Activated CD4-positive, alpha-beta T cell treated with anti-CD3 and anti-CD28 coated beads, Interleukin-2, amount 50 U/mL, for 1 hour (primary cell): Measurements from ENCODE around the gene DNAH10.

Experiments
- DNase-seq: peaks from one replicate; pipeline ENCODE4 v3.0.0-alpha.2; 2020

The DNAH10 gene

GRCh38 chr12:123845881-123846280 is 83.8 kb downstream of the DNAH10 start:
- no peak for DNase-seq

GRCh38 chr12:123846340-123846739 is 84.2 kb downstream of the DNAH10 start:
- no peak for DNase-seq

- no peak for DNase-seq
Measured at GRCh38 chr12:123847019-123847418, 84.9 kb downstream of the DNAH10 start.

- no peak for DNase-seq
Measured at GRCh38 chr12:123847876-123848275, 85.8 kb downstream of the DNAH10 start.

GRCh38 chr12:123849517-123849916 is 87.4 kb downstream of the DNAH10 start:
- DNase-seq: no peak

DNA sequence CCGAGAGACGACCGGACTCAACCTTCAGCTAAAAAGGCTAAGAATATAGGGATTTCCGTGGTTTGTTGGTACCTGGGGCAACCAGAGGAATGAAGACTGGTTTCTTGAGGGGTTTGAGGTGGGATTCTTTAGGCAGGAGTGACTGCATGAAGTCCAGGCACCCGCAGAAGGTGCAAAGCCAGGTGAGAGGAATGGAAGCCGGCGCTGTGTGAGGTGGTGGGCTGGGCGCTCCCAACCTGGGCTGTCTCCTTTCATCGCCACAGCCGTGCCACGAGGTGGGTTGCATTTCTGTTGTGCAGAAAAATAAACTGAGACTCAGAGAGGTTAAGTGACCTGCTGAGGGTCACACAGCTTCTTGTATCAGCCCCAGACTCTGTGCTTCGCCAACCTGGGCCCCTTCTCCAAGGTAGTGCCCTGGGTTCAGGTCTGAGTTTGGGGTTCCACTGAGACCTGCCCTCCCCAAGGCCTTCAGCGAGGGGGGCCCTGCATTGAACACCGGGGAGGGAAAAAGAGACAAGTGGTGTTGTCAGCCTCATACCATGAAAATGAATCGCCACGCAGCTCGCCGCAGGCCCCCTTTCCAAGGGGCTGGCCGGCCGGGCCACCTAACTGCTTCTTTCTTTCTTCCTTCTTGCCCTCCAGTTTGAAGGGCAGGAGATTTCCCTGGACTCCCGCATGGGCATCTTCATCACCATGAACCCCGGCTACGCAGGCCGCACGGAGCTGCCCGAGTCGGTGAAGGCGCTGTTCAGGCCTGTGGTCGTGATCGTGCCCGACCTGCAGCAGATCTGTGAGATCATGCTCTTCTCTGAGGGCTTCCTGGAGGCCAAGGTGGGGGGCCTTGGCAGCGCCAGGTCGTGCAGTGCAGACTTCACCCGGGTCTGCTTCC is 88.4 kb downstream of the DNAH10 start:
- no peak for DNase-seq

DNA sequence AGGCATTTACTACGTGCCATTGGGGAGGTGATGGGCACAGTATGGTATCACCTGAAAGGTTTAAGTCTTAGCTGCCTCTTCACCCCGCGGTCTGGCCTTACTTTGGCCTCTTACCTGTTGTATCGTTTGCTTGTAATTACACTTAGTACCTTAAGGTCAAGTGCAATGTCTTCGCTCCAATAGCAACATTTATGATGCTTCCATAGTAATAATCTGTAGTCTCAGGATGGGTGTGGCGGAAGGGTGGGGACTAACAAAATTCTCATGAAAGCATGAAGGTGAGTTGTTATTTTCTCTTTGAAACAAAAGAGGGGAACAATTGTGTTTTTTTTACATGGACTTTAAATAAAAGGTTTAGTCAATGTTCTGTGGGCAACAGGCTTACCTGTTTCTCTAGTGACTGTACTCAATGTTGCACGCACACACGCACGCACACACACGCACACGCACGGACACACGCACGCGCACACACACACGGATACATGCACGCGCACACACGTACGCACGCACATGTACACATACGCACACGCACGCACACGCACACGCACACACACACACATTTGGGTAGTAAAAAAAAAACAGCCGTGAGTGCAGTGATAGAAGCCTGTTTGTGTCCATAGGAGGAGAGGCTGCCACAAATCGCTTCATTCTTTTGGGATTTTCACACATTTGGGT is 91.4 kb downstream of the DNAH10 start:
- no peak for DNase-seq

DNA sequence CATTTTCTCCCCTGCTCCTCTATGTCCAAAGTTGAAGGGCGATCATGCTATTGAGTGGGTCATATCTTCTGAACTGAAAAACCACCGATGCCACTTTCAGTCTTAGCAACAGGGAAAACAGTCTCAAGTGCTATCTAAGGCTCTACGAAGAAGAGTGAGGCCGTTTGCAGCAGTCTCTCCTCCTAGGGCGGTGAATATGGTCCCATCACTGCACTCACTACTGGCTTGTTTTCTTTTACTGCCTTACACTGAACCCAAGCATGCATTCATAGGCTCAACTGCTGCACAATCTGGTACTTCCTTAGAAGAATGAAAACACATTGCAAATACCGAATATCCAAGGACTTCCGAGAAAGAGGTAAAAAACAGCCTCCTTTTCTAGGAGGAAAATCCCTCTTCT is 92.1 kb downstream of the DNAH10 start:
- no peak for DNase-seq

GRCh38 chr12:123854918-123855317 is 92.8 kb downstream of the DNAH10 start:
- no peak for DNase-seq

GRCh38 chr12:123856681-123857080 is 94.6 kb downstream of the DNAH10 start:
- no peak for DNase-seq

GRCh38 chr12:123858176-123858575 is 96.1 kb downstream of the DNAH10 start:
- no peak for DNase-seq

GRCh38 chr12:123859035-123859434 is 96.9 kb downstream of the DNAH10 start:
- no peak for DNase-seq

DNA sequence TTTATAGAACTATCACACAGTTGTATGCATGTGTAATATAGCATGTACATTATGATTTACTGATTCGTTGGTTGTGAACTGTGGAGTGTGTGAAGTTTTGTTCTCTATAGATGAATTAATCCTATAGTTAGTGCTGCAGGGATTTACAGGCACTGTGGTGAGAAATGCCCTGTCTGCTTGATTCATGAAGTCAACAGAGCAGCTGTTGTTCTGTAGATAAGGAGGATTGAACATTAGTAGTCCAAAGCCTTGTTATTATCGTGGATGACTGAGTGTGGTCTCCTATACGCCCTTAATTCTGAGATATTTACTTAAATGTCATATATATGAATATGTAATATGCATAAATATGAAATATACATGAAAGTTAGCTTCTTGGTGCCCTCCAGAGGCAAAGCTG is 98.3 kb downstream of the DNAH10 start:
- DNase-seq: no peak

GRCh38 chr12:123861392-123861791 is 99.3 kb downstream of the DNAH10 start:
- DNase-seq: no peak

DNA sequence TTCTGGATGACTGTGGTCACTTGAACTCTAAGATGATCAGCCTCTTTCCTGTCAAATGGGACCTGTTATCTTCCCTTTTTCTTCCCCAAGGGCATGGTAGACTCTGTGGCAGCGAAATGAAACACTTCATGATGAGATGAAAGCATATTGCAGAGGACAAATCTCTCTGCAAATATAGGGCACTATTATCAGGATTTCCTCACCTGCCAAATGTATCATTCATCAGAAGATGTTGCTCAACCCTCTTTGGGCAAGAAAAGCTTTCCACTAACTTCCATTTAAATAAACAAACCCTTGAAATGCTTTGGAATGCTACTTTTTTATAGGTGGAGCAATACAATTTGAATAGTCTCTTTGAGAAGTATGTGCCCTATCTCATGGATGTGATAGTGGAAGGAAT is 105.0 kb downstream of the DNAH10 start:
- DNase-seq: no peak

DNA sequence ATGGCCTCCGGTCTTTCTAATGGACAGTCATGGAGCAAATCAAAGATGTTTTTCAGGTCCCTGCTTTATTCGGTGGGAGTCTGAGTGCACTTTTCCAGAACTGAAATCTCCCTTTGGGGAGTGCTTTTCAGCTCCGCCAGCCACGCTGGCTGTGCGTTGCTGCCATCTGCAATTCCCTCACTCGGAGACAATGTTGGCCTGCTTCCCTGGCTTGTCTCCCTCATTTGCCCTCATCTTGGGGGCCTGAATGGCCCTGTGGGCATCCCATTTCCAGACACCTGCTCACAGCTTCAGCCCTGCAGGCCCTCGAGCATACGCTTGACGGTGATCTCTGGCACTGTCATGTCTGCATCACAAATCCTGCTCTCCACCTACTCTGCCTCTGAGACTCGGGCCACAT is 106.7 kb downstream of the DNAH10 start:
- DNase-seq: no peak

DNA sequence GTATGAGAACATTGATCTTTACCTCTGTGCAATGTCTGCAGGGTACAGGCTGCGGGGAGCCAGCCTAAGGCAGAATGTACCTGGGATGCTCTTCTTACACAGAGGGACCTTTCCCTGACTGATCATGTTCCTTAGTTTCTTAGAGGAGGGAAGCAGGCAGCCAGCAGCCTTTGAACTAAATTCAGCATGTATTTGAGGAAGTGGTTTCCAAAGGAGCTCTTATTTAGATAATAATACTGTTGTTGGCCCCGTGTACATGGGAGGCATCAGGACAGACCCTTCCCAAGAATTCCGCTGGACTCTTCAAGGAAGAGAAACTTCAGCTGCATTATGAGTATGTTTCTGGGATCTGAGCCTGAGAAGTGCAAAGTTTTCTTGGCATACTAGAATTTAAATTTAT is 111.7 kb downstream of the DNAH10 start:
- no peak for DNase-seq

DNA sequence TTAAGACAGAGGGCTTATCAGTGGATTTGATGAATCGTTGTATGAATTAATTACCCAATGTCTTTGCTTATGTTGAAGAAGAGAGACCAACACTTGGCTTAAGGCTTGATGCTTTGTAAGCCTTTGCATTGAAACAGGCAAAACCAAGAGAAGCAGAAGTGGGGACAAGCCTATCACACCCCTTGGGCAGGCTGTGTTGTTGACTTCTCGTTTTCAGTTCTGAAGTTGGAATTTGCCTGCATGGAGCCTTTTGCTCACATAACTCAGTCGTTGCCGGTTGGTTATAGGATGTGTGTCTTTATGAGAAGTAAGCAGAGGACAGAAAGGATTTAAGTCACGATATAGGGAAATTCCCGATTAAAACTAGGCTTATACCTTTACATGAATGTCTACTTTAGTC is 115.9 kb downstream of the DNAH10 start:
- DNase-seq: no peak

GRCh38 chr12:123879101-123879500 is 117.0 kb downstream of the DNAH10 start:
- no peak for DNase-seq

DNA sequence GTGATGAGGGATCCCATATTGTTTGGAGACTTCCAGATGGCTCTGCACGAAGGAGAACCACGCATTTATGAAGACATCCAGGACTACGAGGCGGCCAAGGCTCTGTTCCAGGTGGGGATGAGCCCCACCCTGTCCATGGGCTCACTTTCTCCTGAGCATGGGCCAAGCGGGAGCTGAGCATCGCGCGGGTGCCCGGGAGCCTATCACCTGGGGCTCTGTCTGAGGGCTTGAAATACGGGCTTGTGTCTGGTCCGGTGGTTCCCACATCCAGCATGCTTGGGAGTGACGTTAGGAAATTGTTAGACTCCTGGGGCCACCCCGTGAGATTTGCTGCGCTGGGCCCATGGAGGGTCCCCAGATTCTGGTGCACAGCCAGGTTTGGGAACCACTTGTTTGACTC is 117.6 kb downstream of the DNAH10 start:
- no peak for DNase-seq

GRCh38 chr12:123882161-123882705 is 120.1 kb downstream of the DNAH10 start:
- no peak for DNase-seq

GRCh38 chr12:123886258-123886657 is 124.2 kb downstream of the DNAH10 start:
- no peak for DNase-seq

DNA sequence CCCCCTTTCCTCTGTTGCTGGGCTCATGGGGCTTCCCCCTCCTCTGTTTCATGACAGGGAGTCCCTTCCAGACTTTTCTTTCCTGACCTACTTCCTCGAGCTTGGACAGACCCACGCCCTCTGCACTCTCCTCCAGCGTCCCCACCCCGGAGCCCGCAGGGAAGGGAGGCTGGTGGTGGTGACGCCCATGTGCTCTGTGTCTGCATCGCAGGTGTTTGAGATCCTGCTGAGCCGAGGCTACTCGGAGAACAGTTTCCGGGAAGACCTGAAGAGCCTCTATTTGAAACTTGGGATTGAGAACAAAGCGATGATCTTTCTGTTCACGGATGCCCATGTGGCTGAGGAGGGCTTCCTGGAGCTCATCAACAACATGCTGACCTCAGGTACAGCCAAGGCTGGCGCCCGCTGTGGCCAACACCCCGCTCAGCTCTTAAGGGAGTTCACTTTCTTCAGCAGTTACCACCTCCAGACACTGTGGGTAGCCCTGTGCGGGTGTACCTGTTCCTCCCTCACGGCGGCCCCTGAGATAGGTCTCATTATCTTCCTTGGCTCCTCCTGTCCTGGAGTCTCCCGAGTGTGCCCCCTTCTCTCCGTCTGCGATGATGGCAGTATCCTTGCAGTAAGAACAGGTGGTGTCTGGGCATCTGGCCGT is 125.0 kb downstream of the DNAH10 start:
- DNase-seq: no peak

DNA sequence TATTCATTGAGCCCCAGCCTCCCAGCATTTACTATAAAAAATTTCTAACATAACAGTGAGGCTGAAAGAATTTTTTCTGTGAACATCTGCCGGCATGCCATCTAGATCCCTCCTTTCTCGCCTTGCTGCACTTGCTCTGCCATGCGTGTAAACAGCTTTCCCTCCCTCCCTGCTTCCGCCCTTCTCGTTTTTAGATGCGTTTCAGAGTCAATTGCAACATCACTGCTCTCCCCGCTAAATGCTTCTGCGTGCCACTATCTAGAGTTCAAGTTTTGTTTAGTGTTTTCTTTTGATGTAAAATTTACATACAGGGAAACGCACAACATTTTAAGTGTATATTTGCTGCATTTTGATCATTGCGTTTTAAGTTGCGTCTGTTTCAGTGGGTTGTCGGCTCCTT is 126.9 kb downstream of the DNAH10 start:
- no peak for DNase-seq
